Amniotic stem cell (primary cell): Measurements from ENCODE around the gene ZNF215.
"Not testable (repeated sequence)": the region's sequence is repeated elsewhere in the genome, so short reads cannot be mapped to it uniquely, and the experiment has no call there.

Source experiments
- DNase-seq: peaks from one replicate; lab custom pipeline; 2025; lab: John Stamatoyannopoulos, UW

ZNF215 gene

GRCh38 chr11:6926208-6927029 lies at the start of gene ZNF215:
Gene ZNF215, plus strand, starts transcription at chr11:6926426. Its CDS starts 5,847 bp downstream, at chr11:6932273.
- DNase-seq = peak; percentile 76

- no peak for DNase-seq
These were observed 49.3 kb upstream of the ZNF215 start for GRCh38 chr11:6876914-6877313.

GRCh38 chr11:6882751-6883150 lies 43.5 kb upstream of the ZNF215 start:
- DNase-seq = no peak

- DNase-seq = not testable (repeated sequence)
These were observed 38.5 kb upstream of the ZNF215 start for GRCh38 chr11:6887711-6888110.

- DNase-seq = no peak
These were observed 37.4 kb upstream of the ZNF215 start for GRCh38 chr11:6888830-6889229.

- no peak for DNase-seq
These were observed 36.4 kb upstream of the ZNF215 start for GRCh38 chr11:6889835-6890234.

GRCh38 chr11:6892400-6892799 lies 33.8 kb upstream of the ZNF215 start, which contains the start of gene OR2D2:
Gene OR2D2, minus strand, starts transcription at chr11:6892500. Its CDS starts 0 bp downstream, at chr11:6892500.
- DNase-seq = no peak

- DNase-seq = no peak
These were observed 32.1 kb upstream of the ZNF215 start for GRCh38 chr11:6894097-6894496.

GRCh38 chr11:6895010-6895409 lies 31.2 kb upstream of the ZNF215 start:
- no peak for DNase-seq

- DNase-seq = no peak
These were observed 27.3 kb upstream of the ZNF215 start for GRCh38 chr11:6898911-6899310.

- DNase-seq = no peak
These were observed 25.8 kb upstream of the ZNF215 start for GRCh38 chr11:6900327-6900999.

- DNase-seq = not testable (repeated sequence)
These were observed 21.4 kb upstream of the ZNF215 start for GRCh38 chr11:6904804-6905203.

GRCh38 chr11:6911378-6911777 lies 14.8 kb upstream of the ZNF215 start:
- DNase-seq = no peak

GRCh38 chr11:6911948-6912347 lies 14.3 kb upstream of the ZNF215 start:
- DNase-seq = no peak

- no peak for DNase-seq
These were observed 6.5 kb upstream of the ZNF215 start for GRCh38 chr11:6919698-6920097.

GRCh38 chr11:6920702-6921101 lies 5.5 kb upstream of the ZNF215 start, which contains the start of gene OR2D3:
Gene OR2D3, plus strand, starts transcription at chr11:6921002. Its CDS starts 0 bp downstream, at chr11:6921002.
- DNase-seq = no peak

- DNase-seq = no peak
These were observed 1.1 kb upstream of the ZNF215 start for GRCh38 chr11:6925007-6925577.

GRCh38 chr11:6925636-6926207 lies 504 bp upstream of the ZNF215 start:
- DNase-seq = no peak

- peak; percentile 6 for DNase-seq
These were observed 898 bp downstream of the ZNF215 start for GRCh38 chr11:6927030-6927617.

GRCh38 chr11:6928916-6929315 lies 2.7 kb downstream of the ZNF215 start:
- DNase-seq = no peak

GRCh38 chr11:6931146-6931713 lies 5.0 kb downstream of the ZNF215 start:
- no peak for DNase-seq

- DNase-seq = no peak
These were observed 5.9 kb downstream of the ZNF215 start for GRCh38 chr11:6932145-6932544.
